Vagina (tissue), 2 donors: ENCODE results near the gene ELL2.

Experiments
- POLR2AphosphoS5 ChIP-seq, 2 donors: sonication (generic); formaldehyde crosslinking; IDR thresholded peaks; one replicate each; pipeline ENCODE4 v1.9.0; 2017; ENCODE audit warnings: antibody characterized with exemption in 2 of 2, mild to moderate bottlenecking in 2 of 2, low read depth in 1 of 2; ENCODE audit not compliant: insufficient read depth in 1 of 2
- TF ChIP-seq, protein P1 (sequence below), 3 experiments: fragments of 450-650 bp in 2 of 3; fragments of 200-600 bp in 1 of 3; sonication (generic) in 1 of 3; IDR thresholded peaks; one replicate each; pipeline ENCODE4 v1.5.1; 2017 to 2019; ENCODE audit warnings: antibody characterized with exemption in 3 of 3, mild to moderate bottlenecking in 2 of 3, moderate library complexity in 2 of 3

DNA sequence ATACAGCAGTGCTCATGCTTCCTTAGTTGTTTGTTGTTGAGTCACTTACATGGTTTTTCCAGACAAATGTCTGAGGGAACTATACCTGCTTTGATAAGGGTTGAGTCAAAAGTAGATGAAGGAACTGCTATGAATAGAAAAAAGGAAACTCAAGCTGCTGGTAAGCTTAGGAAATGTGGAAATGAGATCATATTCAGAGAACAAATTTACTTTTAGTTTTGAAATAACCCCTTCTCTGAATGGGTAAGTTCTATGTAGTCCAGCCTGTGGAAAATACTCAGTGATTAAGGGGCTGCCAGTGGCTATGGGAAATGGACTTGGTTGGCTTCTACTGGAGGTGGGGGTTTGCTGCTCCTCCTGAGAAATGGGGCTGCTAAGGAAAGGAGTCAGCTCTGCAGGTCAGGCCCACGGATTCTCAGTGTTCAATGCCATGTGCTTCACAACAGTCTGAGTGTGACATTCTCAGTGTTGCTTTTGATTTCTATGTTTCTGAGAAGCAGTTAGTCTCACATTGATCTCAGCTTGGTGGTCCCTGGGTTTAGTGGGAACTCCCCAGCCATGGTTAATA is 91.5 kb downstream of the ELL2 start:
- TF ChIP-seq, protein P1, sequence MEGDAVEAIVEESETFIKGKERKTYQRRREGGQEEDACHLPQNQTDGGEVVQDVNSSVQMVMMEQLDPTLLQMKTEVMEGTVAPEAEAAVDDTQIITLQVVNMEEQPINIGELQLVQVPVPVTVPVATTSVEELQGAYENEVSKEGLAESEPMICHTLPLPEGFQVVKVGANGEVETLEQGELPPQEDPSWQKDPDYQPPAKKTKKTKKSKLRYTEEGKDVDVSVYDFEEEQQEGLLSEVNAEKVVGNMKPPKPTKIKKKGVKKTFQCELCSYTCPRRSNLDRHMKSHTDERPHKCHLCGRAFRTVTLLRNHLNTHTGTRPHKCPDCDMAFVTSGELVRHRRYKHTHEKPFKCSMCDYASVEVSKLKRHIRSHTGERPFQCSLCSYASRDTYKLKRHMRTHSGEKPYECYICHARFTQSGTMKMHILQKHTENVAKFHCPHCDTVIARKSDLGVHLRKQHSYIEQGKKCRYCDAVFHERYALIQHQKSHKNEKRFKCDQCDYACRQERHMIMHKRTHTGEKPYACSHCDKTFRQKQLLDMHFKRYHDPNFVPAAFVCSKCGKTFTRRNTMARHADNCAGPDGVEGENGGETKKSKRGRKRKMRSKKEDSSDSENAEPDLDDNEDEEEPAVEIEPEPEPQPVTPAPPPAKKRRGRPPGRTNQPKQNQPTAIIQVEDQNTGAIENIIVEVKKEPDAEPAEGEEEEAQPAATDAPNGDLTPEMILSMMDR (IDR thresholded peaks at IDR 0.05): no peak
- TF ChIP-seq POLR2AphosphoS5 (IDR thresholded peaks at IDR 0.05; ENCODE audit: insufficient read depth in 1 of 2, low read depth in 1 of 2): no peak
